IPS DF 6.9 (cell line): Measurements from ENCODE around the gene ASF1B.

Experiments
- DNase-seq: peaks from one replicate; pipeline ENCODE4 v3.0.0-alpha.2; 2013; ENCODE audit warnings: low read depth, low spot score
- H3K27ac ChIP-seq: one replicate; pipeline ENCODE4 v1.5.1; 2013; ENCODE audit warnings: low read length, control low read depth
- H3K27me3 ChIP-seq: 2 replicates; pipeline ENCODE4 v1.6.1; 2013; ENCODE audit warnings: mild to moderate bottlenecking, low read length; ENCODE audit not compliant: control insufficient read depth, insufficient read depth
- H3K36me3 ChIP-seq: 2 replicates; pipeline ENCODE4 v1.6.1; 2013; ENCODE audit warnings: low read length; ENCODE audit not compliant: control insufficient read depth, insufficient read depth
- H3K4me1 ChIP-seq: 2 replicates; pipeline ENCODE4 v1.6.1; 2013; ENCODE audit warnings: low read length; ENCODE audit not compliant: control insufficient read depth, insufficient read depth
- H3K4me3 ChIP-seq: 2 replicates; pipeline ENCODE4 v1.5.1; 2013; ENCODE audit warnings: mild to moderate bottlenecking, low read length
- H3K9me3 ChIP-seq: 2 replicates; pipeline ENCODE4 v1.6.1; 2013; ENCODE audit warnings: low read length, inconsistent platforms; ENCODE audit not compliant: control insufficient read depth, insufficient read depth
- WGBS: extraction: QIAGEN DNeasy Blood & Tissue Kit; methylation state at CpG from one replicate; pipeline ENCODE4 v1.1.7; 2013; ENCODE audit warnings: mixed read lengths, missing lambda C conversion rate; ENCODE audit not compliant: insufficient read length, insufficient coverage; 5-methylcytosine and 5-hydroxymethylcytosine counted together

Gene ASF1B

GRCh38 chr19:14073261-14073924 lies 63.0 kb downstream of the ASF1B start:
- Histone ChIP-seq H3K4me1 (peaks cover 4% of the 10 kb centered on the region; the same call in 1 of the 2 replicates), H3K27ac (no peak overlapping the region), H3K4me3 (peak overlapping the region; percentile 63; the same call in 1 of the 2 replicates), H3K9me3 (no peaks in the 10 kb centered on the region), H3K27me3 (peaks cover 17% of the 10 kb centered on the region; the same call in 1 of the 2 replicates), H3K36me3 (no peaks in the 10 kb centered on the region; the same call in 1 of the 2 replicates)
- WGBS, result no CpG with 5 or more reads among the region's 106 CpGs
- no peak for DNase-seq

- no CpG with 5 or more reads among the region's 51 CpGs for WGBS
- H3K9me3 ChIP-seq, result no peaks in the 10 kb centered on the region
- H3K4me1 ChIP-seq, result peaks cover 4% of the 10 kb centered on the region; the same call in 1 of the 2 replicates
- no peak within 1 kb of the TSS for H3K27ac ChIP-seq
- no peak for DNase-seq
- no peaks in the 10 kb centered on the region; the same call in 1 of the 2 replicates for H3K36me3 ChIP-seq
- peaks cover 17% of the 10 kb centered on the region; the same call in 1 of the 2 replicates for H3K27me3 ChIP-seq
- H3K4me3 ChIP-seq, result peak within 1 kb of the TSS; percentile 63; the same call in 1 of the 2 replicates
These were observed 63.7 kb downstream of the ASF1B start, which contains the start of gene MISP3 for GRCh38 chr19:14072535-14073260. TSS of gene MISP3 (plus strand) at chr19:14072786. CDS start at chr19:14073310, 524 bp downstream.

GRCh38 chr19:14070268-14071050 lies 65.9 kb downstream of the ASF1B start:
- no CpG with 5 or more reads among the region's 43 CpGs for WGBS
- DNase-seq, result no peak
- no peaks in the 10 kb centered on the region for H3K9me3 ChIP-seq
- no peak overlapping the region for H3K4me3 ChIP-seq
- H3K27me3 ChIP-seq, result peaks cover 17% of the 10 kb centered on the region; the same call in 1 of the 2 replicates
- peaks cover 4% of the 10 kb centered on the region; the same call in 1 of the 2 replicates for H3K4me1 ChIP-seq
- H3K36me3 ChIP-seq, result no peaks in the 10 kb centered on the region; the same call in 1 of the 2 replicates
- H3K27ac ChIP-seq, result no peak overlapping the region
